ENCODE results near the gene F2RL3.

F2RL3 gene

GRCh38 chr19:16895467-16896145 lies 6.8 kb downstream of the F2RL3 start:
- no peak for DNase-seq (ENCODE audit: low spot score)

- DNase-seq (ENCODE audit: low spot score): peak; percentile 41
Observed at GRCh38 chr19:16896146-16897028, 7.6 kb downstream of the F2RL3 start.

DNA sequence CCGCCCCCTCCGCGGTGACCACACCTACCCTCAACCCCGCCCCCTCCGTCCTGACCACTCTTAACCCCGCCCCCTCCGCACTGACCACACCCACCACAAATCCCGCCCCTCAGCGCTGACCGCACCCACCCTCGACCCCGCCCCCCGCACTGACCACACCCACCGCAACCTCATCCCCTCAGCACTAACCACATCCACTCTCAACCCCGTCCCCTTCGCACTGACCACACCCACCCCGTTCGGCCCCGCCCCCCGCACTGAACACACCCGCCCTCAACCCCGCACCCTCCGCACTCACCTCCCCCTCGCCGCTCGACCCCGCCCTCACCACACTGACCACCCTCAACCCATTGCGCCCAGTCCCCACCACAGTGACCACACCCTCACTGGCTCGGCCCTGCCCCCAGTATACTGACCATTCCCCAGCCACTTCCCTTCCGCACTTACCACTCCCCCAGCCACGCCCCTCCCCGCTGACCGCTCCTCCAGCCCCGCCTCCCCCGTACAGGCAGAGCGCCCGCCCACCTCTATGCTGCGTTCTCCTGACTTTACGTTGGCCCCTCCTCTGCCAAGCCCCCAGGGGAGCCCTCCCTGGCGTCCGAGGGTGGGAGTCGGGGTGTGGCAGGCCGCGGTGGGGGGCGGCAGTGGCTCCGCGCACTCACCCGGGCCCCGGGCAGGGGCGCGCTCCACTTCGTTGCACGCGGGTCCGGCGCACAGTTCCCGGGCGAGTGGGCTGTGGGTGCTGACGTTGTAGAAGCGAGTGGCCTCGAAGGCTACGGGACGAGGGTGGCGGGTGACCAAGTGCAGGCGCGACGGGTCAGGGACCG lies 8.4 kb downstream of the F2RL3 start:
- peak; percentile 99 for DNase-seq (ENCODE audit: low spot score)

- DNase-seq (ENCODE audit: low spot score): no peak
Observed at GRCh38 chr19:16897856-16898161, 9.0 kb downstream of the F2RL3 start.

DNA sequence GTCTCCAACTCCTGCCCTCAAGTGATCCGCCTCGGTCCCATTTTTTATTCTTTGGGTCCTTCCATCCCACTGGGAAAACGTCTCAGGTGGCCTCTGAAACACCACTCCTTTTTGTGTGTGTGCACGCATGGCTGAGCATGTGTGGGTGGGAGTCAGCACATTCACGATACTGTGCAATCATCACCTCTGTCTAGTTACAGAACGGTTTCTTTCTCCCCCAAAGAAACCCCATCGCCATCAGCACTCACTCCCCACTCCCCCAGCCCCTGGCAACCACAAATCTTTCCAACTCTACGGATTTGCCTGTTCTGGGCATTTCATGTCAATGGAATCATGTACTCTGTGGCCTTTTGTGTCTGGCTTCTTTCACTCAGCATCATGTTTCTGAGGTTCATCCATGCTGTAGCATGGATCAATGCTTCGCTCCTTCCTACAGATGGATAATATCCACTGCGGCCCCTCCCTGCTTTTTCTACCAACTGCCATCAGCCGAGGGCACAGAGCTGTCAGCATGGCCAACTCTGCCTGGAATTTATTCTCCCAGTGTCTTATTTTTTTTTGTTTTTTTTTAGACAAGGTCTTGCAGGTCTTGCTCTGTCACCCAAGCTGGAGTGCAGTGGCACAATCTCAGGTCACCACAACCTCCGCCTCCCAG lies 9.7 kb downstream of the F2RL3 start:
- DNase-seq (ENCODE audit: low spot score): no peak

DNA sequence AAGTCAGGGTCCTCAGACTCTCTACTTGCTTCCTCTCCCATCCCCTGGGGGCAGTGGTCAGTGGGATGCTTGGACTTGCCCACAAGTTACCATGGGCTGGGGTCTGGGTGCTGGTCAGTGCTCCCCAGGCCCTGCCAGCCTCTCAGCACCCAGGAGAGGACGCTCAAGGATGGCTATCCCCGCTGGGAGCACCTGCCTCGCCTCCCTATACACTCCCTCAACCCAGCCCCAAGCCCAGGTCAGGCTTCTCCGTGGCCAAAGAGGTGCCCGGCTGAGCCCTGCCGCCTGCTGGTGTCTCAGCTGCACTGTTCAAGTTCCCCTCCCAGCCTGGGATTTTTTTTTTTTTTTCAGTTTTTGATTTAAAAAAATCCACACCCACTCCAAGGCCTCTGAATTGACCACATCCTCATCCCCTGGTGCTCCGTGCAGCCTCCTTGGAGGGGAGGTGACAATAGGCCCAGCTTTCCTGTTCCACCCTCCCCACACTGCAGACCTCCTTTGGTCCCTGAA lies 10.8 kb downstream of the F2RL3 start:
- peak; percentile 88 for DNase-seq (ENCODE audit: low spot score)

DNA sequence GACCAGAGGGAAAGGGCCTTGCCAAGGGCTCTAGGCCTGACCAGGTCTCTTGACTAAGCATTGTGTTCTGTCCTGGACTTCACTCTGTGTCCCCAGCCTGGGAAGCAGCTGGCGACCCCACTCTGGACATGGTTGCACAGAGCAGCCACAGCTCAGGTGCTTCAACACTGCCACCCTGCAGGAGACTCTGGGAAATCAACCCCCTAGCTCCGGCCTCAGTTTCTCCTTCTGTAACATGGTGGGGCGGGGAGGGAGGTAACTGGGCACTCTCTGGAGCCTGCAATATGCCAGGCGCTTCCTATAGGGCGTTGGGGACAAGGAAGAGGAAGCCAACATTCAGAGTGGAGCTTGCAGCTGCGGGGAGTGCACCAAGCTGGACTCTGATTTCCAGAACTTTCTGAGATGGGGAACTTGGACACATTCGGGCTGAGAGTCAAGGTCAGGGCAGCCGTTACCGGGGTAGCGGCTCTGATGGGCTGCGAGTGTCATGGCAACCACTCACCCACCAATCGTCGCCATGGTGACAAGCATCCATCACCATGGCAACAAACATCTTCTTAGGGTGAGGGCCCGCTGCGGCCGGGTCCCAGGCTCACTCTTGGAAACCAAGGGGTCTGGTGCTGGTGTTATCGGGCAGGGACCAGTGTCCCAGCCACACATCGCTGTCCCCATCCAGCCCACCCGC lies 12.8 kb downstream of the F2RL3 start:
- DNase-seq (ENCODE audit: low spot score): no peak

GRCh38 chr19:16902545-16902944 lies 13.7 kb downstream of the F2RL3 start:
- DNase-seq (ENCODE audit: low spot score): no peak

GRCh38 chr19:16903347-16903746 lies 14.5 kb downstream of the F2RL3 start:
- no peak for DNase-seq (ENCODE audit: low spot score)

DNA sequence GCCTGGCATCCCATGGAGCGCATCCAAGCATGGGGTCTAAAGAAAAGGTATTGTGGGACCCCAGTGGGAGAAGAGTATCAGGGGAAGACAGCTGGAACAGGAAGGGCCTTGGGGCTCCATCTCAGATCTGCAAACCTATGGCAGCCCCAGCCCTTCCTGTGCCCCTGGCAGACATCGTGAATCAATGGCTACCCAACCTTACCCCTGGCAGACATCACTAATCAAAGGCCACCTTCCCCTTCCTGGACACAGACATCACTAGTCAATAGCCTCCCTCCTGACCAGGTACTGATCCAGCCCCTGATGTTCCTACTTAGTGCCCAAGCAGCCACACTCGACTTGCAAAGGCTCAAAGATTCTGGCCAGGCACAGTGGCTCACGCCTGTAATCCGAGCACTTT lies 15.8 kb downstream of the F2RL3 start:
- DNase-seq (ENCODE audit: low spot score): no peak

DNA sequence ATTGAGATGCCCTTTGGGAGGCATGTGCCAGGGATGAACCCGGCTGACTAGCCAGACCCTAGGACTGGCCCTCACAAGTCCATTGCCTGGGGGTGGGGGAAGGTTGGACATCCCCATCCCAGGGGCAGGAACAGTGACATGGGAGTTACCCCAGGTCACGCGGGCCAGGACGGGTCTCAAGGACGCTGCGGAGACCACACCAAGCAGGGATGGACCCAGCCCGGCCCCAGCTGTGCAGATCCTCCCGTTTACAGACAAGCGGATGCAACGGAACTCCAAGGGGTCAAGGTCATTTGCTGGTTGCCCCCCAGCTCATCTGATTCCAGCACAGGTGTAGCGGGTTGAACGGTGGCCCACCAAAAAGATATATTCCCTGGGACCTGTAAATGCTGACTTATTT lies 20.0 kb downstream of the F2RL3 start:
- no peak for DNase-seq (ENCODE audit: low spot score)

GRCh38 chr19:16911046-16911445 lies 22.2 kb downstream of the F2RL3 start:
- DNase-seq (ENCODE audit: low spot score): no peak

DNA sequence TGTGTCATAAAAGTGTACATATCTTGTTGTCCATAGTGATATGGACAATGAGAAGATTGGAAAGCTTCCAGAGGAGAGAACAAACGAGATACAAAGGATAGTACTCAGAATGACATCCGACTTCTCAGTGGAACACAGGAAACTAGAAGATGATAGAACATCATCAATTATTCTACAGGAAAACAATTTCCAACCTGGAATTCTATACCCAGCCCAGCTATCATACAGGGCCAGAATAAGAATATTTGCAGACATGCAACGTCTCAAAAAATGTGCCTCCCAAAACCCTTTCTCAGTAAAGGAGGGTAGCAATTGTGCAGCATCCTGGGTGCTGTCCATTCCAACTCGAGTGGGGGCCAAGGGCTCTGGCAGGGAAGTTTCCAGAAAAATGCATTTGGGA lies 24.0 kb downstream of the F2RL3 start:
- DNase-seq (ENCODE audit: low spot score): no peak

DNA sequence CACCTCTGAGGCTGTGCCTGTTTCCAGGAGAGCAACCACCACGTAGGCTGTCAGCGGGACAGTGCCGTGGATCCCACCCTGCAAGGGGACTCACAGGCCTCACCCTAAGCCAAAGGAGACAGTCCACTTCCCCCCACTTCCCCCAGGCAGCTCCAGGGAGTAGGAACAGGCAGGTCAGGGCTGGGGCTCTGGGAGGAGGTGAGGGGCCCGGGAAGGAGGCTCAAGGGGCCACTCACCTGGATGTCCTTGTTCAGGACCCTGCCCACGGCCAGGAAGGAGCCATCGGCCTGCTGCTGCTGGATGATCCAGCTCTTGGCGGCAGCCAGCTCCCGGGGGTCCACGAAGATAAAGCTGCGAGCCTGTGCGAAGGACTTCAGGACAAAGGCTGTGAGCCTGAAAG lies 25.6 kb downstream of the F2RL3 start:
- DNase-seq (ENCODE audit: low spot score): no peak

- no peak for DNase-seq (ENCODE audit: low spot score)
Observed at GRCh38 chr19:16915135-16915534, 26.3 kb downstream of the F2RL3 start.

GRCh38 chr19:16915734-16916133 lies 26.9 kb downstream of the F2RL3 start:
- DNase-seq (ENCODE audit: low spot score): no peak

- DNase-seq (ENCODE audit: low spot score): no peak
Observed at GRCh38 chr19:16917401-16917800, 28.6 kb downstream of the F2RL3 start.

GRCh38 chr19:16919496-16919895 lies 30.7 kb downstream of the F2RL3 start:
- DNase-seq (ENCODE audit: low spot score): no peak

GRCh38 chr19:16920816-16921529 lies 32.2 kb downstream of the F2RL3 start:
- no peak for DNase-seq (ENCODE audit: low spot score)

DNA sequence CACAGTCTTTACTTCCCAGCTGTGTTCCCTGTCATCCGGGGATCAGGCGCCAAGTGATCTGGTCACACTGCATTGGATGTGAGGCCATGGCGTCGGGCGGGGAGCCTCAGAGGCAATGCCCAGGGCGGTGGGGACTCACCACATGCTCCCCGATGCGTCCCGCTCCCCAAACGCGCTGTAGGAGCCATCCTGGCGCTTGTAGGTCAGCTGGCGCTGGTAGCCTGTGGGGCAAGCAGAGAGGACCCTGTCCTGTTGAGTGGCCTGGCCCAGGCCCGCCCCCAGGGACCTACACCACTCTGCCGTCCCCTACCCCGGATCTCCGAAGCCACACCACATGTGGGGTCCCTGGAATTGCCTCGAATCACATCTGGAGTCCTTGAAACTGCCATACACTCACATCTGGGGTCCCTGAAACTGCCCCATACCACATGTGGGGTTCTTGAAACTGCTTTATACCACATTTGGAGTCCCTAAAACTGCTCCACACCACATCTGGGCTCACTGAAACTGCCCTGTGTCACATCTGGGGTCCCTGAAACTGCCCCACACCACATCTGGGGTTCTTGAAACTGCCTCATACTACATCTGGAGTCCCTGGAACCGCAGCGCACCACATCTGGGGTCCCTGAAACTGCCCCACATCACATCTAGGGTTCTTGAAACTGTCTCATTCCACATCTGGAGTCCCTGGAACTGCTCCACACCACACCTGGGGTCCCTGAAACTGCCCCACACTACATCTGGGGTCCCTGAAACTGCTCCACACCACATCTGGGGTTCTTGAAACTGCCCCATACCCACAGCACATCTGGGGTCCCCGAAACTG lies 33.2 kb downstream of the F2RL3 start:
- no peak for DNase-seq (ENCODE audit: low spot score)
